Activated effector memory CD4-positive, alpha-beta T cell treated with Interleukin-2 at 50 U/mL for 16 hours (primary cell): Measurements from ENCODE around the gene PTPRN2.
"Not testable (repeated sequence)": the region's sequence is repeated elsewhere in the genome, so short reads cannot be mapped to it uniquely, and the experiment has no call there.

Experiments used
- DNase-seq: peaks from one replicate; pipeline ENCODE4 v3.0.0-alpha.2; 2020

Gene PTPRN2

GRCh38 chr7:157745721-157746709, 841.6 kb downstream of the PTPRN2 start:
- no peak for DNase-seq

- DNase-seq, result no peak
Observed at GRCh38 chr7:157744786-157745601, 842.6 kb downstream of the PTPRN2 start.

GRCh38 chr7:157743781-157744525, 843.7 kb downstream of the PTPRN2 start:
- DNase-seq, result no peak

GRCh38 chr7:157740251-157740798, 847.3 kb downstream of the PTPRN2 start:
- DNase-seq, result no peak

- no peak for DNase-seq
Observed at GRCh38 chr7:157739650-157740049, 848.0 kb downstream of the PTPRN2 start.

GRCh38 chr7:157739031-157739430, 848.6 kb downstream of the PTPRN2 start:
- no peak for DNase-seq

- no peak for DNase-seq
Observed at GRCh38 chr7:157738066-157738460, 849.6 kb downstream of the PTPRN2 start.

- DNase-seq, result no peak
Observed at GRCh38 chr7:157737151-157738065, 850.2 kb downstream of the PTPRN2 start.

- DNase-seq, result no peak
Observed at GRCh38 chr7:157736341-157736740, 851.3 kb downstream of the PTPRN2 start.

- no peak for DNase-seq
Observed at GRCh38 chr7:157735826-157736225, 851.8 kb downstream of the PTPRN2 start.

- DNase-seq, result no peak
Observed at GRCh38 chr7:157734676-157735640, 852.7 kb downstream of the PTPRN2 start.

- not testable (repeated sequence) for DNase-seq
Observed at GRCh38 chr7:157733760-157734395, 853.7 kb downstream of the PTPRN2 start.

GRCh38 chr7:157731126-157731525, 856.5 kb downstream of the PTPRN2 start:
- no peak for DNase-seq

- DNase-seq, result no peak
Observed at GRCh38 chr7:157730614-157731013, 857.0 kb downstream of the PTPRN2 start.

GRCh38 chr7:157729566-157729965, 858.1 kb downstream of the PTPRN2 start:
- no peak for DNase-seq

GRCh38 chr7:157727964-157728615, 859.5 kb downstream of the PTPRN2 start:
- DNase-seq, result no peak

- DNase-seq, result no peak
Observed at GRCh38 chr7:157726764-157727163, 860.9 kb downstream of the PTPRN2 start.

- not testable (repeated sequence) for DNase-seq
Observed at GRCh38 chr7:157725312-157725711, 862.3 kb downstream of the PTPRN2 start.

- DNase-seq, result no peak
Observed at GRCh38 chr7:157723205-157723604, 864.4 kb downstream of the PTPRN2 start.
